Endothelial cell of umbilical vein (primary cell): ENCODE measurements around the gene MTFR1L. TPM values are rescaled to one million over a fixed set of nuclear protein-coding genes. Genes with fewer than 3 reads are reported as not detected.

Experiments
- BruUV-seq: library from RNA; stranded (reverse); fragments of 400-500 nt; replicated peaks from 2 replicates; lab custom pipeline; 2021; lab: Mats Ljungman, UMichigan
- CTCF ChIA-PET: fragments of 300-600, 350-600 bp; sonication (Branson Sonifier 250); formaldehyde crosslinking; loops from one replicate; lab custom pipeline; 2021; ENCODE audit warnings: antibody characterized with exemption, inconsistent platforms; lab: Charles Lee
- POLR2A ChIA-PET: fragments of 300-600, 350-600 bp; sonication (Branson Sonifier 250); formaldehyde crosslinking; loops from one replicate; lab custom pipeline; 2021; ENCODE audit warnings: antibody characterized with exemption, inconsistent platforms; lab: Charles Lee
- DNase-seq: peaks from one replicate; pipeline ENCODE4 v3.0.0-alpha.2; 2011; ENCODE audit warnings: low read depth, low spot score
- FAIRE-seq: peaks from 2 replicates; lab custom pipeline; 2011; peaks lifted over from hg19 to GRCh38; lab: Jason Lieb, UNC
- H2AFZ ChIP-seq: 2 replicates; pipeline ENCODE4 v1.6.0; 2012; ENCODE audit warnings: low read depth, low read length, control low read depth, inconsistent platforms
- H3K27ac ChIP-seq: 2 replicates; pipeline ENCODE4 v1.5.1; 2011; ENCODE audit warnings: low read depth, mild to moderate bottlenecking, control low read depth, low read length, moderate library complexity; ENCODE audit not compliant: insufficient read depth
- H3K27me3 ChIP-seq, 2 experiments: 2 replicates each; pipeline versions ENCODE4 v1.6.0 to v1.6.1; 2011; ENCODE audit warnings: low read length in 2 of 2, mixed read lengths in 1 of 2; ENCODE audit not compliant: control insufficient read depth in 2 of 2, insufficient read depth in 2 of 2
- H3K36me3 ChIP-seq, 2 experiments: 2 replicates in 1 of 2; 3 replicates in 1 of 2; pipeline ENCODE4 v1.5.1; 2011; ENCODE audit warnings: low read length in 2 of 2, mild to moderate bottlenecking in 1 of 2, moderate library complexity in 1 of 2; ENCODE audit not compliant: control insufficient read depth in 2 of 2, insufficient read depth in 2 of 2; ENCODE audit errors: extremely low read depth in 1 of 2
- H3K4me1 ChIP-seq: 3 replicates; pipeline ENCODE4 v1.5.1; 2011; ENCODE audit warnings: mild to moderate bottlenecking, low read length; ENCODE audit not compliant: control insufficient read depth, insufficient read depth; ENCODE audit errors: extremely low read depth
- H3K4me2 ChIP-seq: 2 replicates; pipeline ENCODE4 v1.6.1; 2011; ENCODE audit warnings: low read length, control low read depth, mixed read lengths; ENCODE audit not compliant: insufficient read depth
- H3K4me3 ChIP-seq, 3 experiments: fragments of 200-600 bp in 1 of 3; sonication (generic), shearing (Covaris generic) in 1 of 3; replicated peaks in 1 of 3; 2 replicates each; pipeline ENCODE4 v1.5.1; 2011 to 2016; ENCODE audit warnings: control low read depth in 3 of 3, low read length in 3 of 3, mild to moderate bottlenecking in 2 of 3, inconsistent platforms in 1 of 3, low read depth in 1 of 3, moderate library complexity in 1 of 3; ENCODE audit not compliant: insufficient read depth in 1 of 3
- H3K79me2 ChIP-seq: 2 replicates; pipeline ENCODE4 v1.6.0; 2012; ENCODE audit warnings: low read length, inconsistent platforms; ENCODE audit not compliant: control insufficient read depth, insufficient read depth
- H3K9ac ChIP-seq: replicated peaks from 2 replicates; pipeline ENCODE3; 2011; ENCODE audit warnings: low read length, control low read depth; ENCODE audit not compliant: insufficient read depth; ENCODE audit errors: extremely low read depth
- H3K9me1 ChIP-seq: replicated peaks from 3 replicates; pipeline ENCODE4 v1.6.0; 2011; ENCODE audit warnings: mild to moderate bottlenecking, low read length; ENCODE audit not compliant: control insufficient read depth, insufficient read depth; ENCODE audit errors: extremely low read depth
- H3K9me3 ChIP-seq: replicated peaks from 2 replicates; pipeline ENCODE4 v1.5.1; 2012; ENCODE audit warnings: low read length, inconsistent platforms; ENCODE audit not compliant: control insufficient read depth, insufficient read depth
- H4K20me1 ChIP-seq: replicated peaks from 2 replicates; pipeline ENCODE3; 2011; ENCODE audit warnings: mild to moderate bottlenecking, low read length; ENCODE audit not compliant: control insufficient read depth, insufficient read depth; ENCODE audit errors: extremely low read depth
- CTCF ChIP-seq, 2 donors: IDR thresholded peaks; 1 replicate in 1 of 2; 2 replicates in 1 of 2; pipeline ENCODE4 v1.5.1; 2011; ENCODE audit warnings: low read length in 2 of 2, mild to moderate bottlenecking in 2 of 2, moderate library complexity in 2 of 2, control low read depth in 1 of 2, inconsistent platforms in 1 of 2, low read depth in 1 of 2; ENCODE audit not compliant: insufficient read depth in 1 of 2; ENCODE audit errors: extremely low read depth in 1 of 2
- JUN ChIP-seq: IDR thresholded peaks from 2 replicates; pipeline ENCODE4 v1.6.1; 2011; ENCODE audit warnings: borderline replicate concordance, low read depth; ENCODE audit not compliant: insufficient read length, insufficient read depth
- MAX ChIP-seq: IDR thresholded peaks from 2 replicates; pipeline ENCODE4 v1.6.1; 2011; ENCODE audit not compliant: insufficient read depth, insufficient read length
- MYC ChIP-seq: IDR thresholded peaks from one replicate; pipeline ENCODE4 v1.6.1; 2011; ENCODE audit warnings: mild to moderate bottlenecking, low read depth, low read length
- POLR2A ChIP-seq: IDR thresholded peaks from 2 replicates; pipeline ENCODE4 v1.6.1; 2012; ENCODE audit warnings: low read depth, mild to moderate bottlenecking, control low read depth, low read length
- POLR2AphosphoS5 ChIP-seq: IDR thresholded peaks from 2 replicates; pipeline ENCODE4 v1.6.1; 2012; ENCODE audit warnings: low read depth, mild to moderate bottlenecking, control low read depth, low read length, moderate library complexity; ENCODE audit not compliant: insufficient read depth
- dilution Hi-C: fragments of 300-500 bp; cut with MboI; formaldehyde crosslinking; loops from one replicate; pipeline ENCODE4 v1.15.0; 2019; ENCODE audit warnings: low sequenced_read_pairs; ENCODE audit not compliant: extremely low pct_ligation_motif_present
- intact Hi-C: fragments of 100-400 bp; cut with micrococcal nuclease; formaldehyde crosslinking; loops from one replicate; pipeline ENCODE4 v1.10.0; 2022
- polyA plus RNA-seq, 4 experiments: library from polyadenylated mRNA; depleted of rRNA in 3 of 4; stranded (reverse) in 3 of 4; unstranded in 1 of 4; fragments of >200 nt; gene quantifications; 2 replicates each; pipeline versions ENCODE4 v1.2.1 to v1.2.3, GENCODE V29; 2011 to 2012; ENCODE audit warnings: missing spikeins in 1 of 4
- total RNA-seq: library from RNA; stranded (reverse); gene quantifications from 2 replicates; pipeline ENCODE4 v1.2.3, GENCODE V29; 2021

Gene MTFR1L
- total and polyA plus RNA-seq, 2 donors (not counting 3 experiments of a cell fraction or from before 2014, with no cell fraction given): 34.8 to 45.5 TPM

DNA sequence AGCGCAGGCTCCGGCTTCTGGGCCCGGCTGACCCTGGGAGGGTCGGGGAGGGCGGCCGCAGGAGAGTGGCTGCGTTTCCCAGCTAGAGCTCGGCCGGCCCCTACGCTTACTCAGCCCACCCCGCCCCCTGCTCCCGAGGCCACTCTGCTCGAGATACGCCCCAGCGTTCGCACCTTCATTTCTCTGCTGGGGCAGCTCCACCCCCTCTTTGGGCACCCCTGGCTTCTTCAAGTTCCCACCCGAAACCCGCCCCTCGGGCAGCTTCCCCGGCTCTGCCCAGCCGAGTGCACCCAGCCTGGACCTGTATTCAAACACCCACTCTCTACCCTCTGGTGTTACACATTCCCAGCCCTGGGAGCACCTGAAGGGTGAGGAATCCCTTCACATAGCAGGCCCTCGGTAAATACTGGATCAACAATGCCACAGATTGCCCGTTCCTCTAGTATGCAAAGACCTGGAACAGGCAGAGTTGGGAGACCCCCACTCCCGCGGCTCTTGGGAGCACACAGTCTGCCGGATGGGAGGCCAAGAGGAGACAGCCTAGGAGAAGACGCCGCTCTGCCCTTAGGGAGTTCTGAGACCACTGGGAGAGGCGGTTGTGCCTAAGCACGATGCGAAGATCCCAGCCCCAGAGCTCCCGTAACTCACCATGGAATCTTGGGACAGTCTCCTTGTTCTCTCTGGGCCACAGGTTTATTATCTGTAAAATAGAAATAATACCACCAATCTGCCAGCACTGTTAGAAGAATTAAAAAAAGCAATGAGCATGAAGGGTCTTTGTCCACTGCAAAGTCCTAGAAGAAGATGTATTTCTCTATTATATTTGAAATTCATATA is 56.3 kb downstream of the MTFR1L start:
- no peaks in the 10 kb centered on the region for H4K20me1 ChIP-seq
- no peaks in the 10 kb centered on the region for H3K36me3 ChIP-seq
- peak overlapping the region; percentile 91 for H2AFZ ChIP-seq
- no peaks in the 10 kb centered on the region for H3K9me1 ChIP-seq
- H3K9ac ChIP-seq: no peak overlapping the region
- no peaks in the 10 kb centered on the region for H3K79me2 ChIP-seq
- BruUV-seq: no TSS peak
- ChIA-PET CTCF (interaction anchor here (0.6 to 2.9 kb wide), 10 partner anchors 12 to 328 kb away, joined by 3 to 20 read pairs (median 3); partner anchors contain the start of gene PAFAH2), POLR2A (interaction anchor here (0.6 kb wide), 2 partner anchors 14 to 482 kb away, joined by 3 read pairs; no protein-coding TSS in a partner anchor)
- no peak for TF ChIP-seq POLR2A
- no peak for TF ChIP-seq POLR2AphosphoS5
- TF ChIP-seq JUN: no peak
- no peak for TF ChIP-seq MAX
- TF ChIP-seq CTCF (IDR thresholded peaks at IDR 0.05; ENCODE audit: extremely low read depth in 1 of 2, insufficient read depth in 1 of 2, low read depth in 1 of 2, low read length in 2 of 2): no peak
- TF ChIP-seq MYC: no peak
- dilution Hi-C loops (loop anchor here (25.0 kb wide), 1 partner anchor 111 kb away; the partner anchor contains the start of gene PAFAH2), intact Hi-C loops (loop anchor here (1.0 kb wide), 1 partner anchor 17 kb away; the partner anchor contains the start of gene AUNIP)
- no peak overlapping the region for H3K27ac ChIP-seq
- peak; percentile 18 for FAIRE-seq
- H3K4me2 ChIP-seq: peak overlapping the region; percentile 45
- no peaks in the 10 kb centered on the region for H3K27me3 ChIP-seq
- H3K9me3 ChIP-seq: no peaks in the 10 kb centered on the region
- peak overlapping the region; percentile 33 to 54 (median 43) for H3K4me3 ChIP-seq
- no peak for DNase-seq
- peaks cover 7% of the 10 kb centered on the region for H3K4me1 ChIP-seq
